PC-3 (cell line): ENCODE measurements around the gene CCIN. TPM values are rescaled to one million over a fixed set of nuclear protein-coding genes. Genes with fewer than 3 reads are reported as not detected.

Experiments used
- ATAC-seq: fragments of 200-7000 bp; cut with Tn5 transposase; 2 replicates; pipeline ENCODE4 v1.9.1; 2020; ENCODE audit warnings: mild to moderate bottlenecking, moderate library complexity
- Bru-seq: library from RNA; stranded (reverse); fragments of 400-500 nt; gene quantifications from one replicate; lab custom pipeline; 2021; lab: Mats Ljungman, UMichigan
- BruChase-seq, 2 experiments: library from RNA; stranded (reverse); fragments of 400-500 nt; gene quantifications; one replicate each; lab custom pipeline; 2021; lab: Mats Ljungman, UMichigan
- BruUV-seq: library from RNA; stranded (reverse); fragments of 400-500 nt; replicated peaks from 2 replicates; lab custom pipeline; 2021; lab: Mats Ljungman, UMichigan
- CTCF ChIA-PET: fragments of 300-600 bp; sonication (Branson Sonifier 250); formaldehyde crosslinking; loops from one replicate; lab custom pipeline; 2022; ENCODE audit warnings: antibody characterized with exemption; lab: Charles Lee
- POLR2A ChIA-PET: fragments of 300-600 bp; sonication (Branson Sonifier 250); formaldehyde crosslinking; loops from one replicate; lab custom pipeline; 2022; ENCODE audit warnings: antibody characterized with exemption; ENCODE audit not compliant: unreplicated experiment; lab: Charles Lee
- DNase-seq: peaks from one replicate; pipeline ENCODE4 v3.0.0-alpha.2; 2015
- H2AFZ ChIP-seq: fragments of 300-600 bp; sonication (generic); 2 replicates; pipeline ENCODE4 v1.6.0; 2016; ENCODE audit warnings: antibody characterized with exemption, low read length
- H3F3A ChIP-seq: fragments of 300-600 bp; sonication (generic); one replicate; pipeline ENCODE4 v1.6.0; 2017; ENCODE audit warnings: antibody characterized with exemption, low read length, control low read depth, mild to moderate bottlenecking; ENCODE audit not compliant: unreplicated experiment
- H3K27ac ChIP-seq: fragments of 300-600 bp; sonication (generic); 2 replicates; pipeline ENCODE4 v1.5.1; 2016; ENCODE audit warnings: mild to moderate bottlenecking, low read length
- H3K27me3 ChIP-seq: fragments of 300-600 bp; sonication (generic); 2 replicates; pipeline ENCODE4 v1.6.1; 2016; ENCODE audit warnings: low read length, mixed read lengths
- H3K36me3 ChIP-seq: fragments of 300-600 bp; sonication (generic); 2 replicates; pipeline ENCODE4 v1.6.1; 2016; ENCODE audit warnings: low read depth, mixed run types, low read length, mixed read lengths
- H3K4me1 ChIP-seq: fragments of 300-600 bp; sonication (generic); 2 replicates; pipeline ENCODE4 v1.5.1; 2016; ENCODE audit warnings: low read length; ENCODE audit not compliant: insufficient read depth
- H3K4me2 ChIP-seq: fragments of 300-600 bp; sonication (generic); 2 replicates; pipeline ENCODE4 v1.6.0; 2016; ENCODE audit warnings: low read length
- H3K4me3 ChIP-seq: fragments of 300-600 bp; sonication (generic); 2 replicates; pipeline ENCODE4 v1.5.1; 2016; ENCODE audit warnings: mild to moderate bottlenecking, low read length, mixed read lengths
- H3K79me2 ChIP-seq: fragments of 300-600 bp; sonication (generic); 2 replicates; pipeline ENCODE4 v1.6.1; 2017; ENCODE audit warnings: low read length, mixed read lengths
- H3K9ac ChIP-seq: fragments of 300-600 bp; sonication (generic); 2 replicates; pipeline ENCODE4 v1.6.0; 2016; ENCODE audit warnings: mild to moderate bottlenecking, low read length
- H3K9me2 ChIP-seq: fragments of 300-600 bp; sonication (generic); replicated peaks from 2 replicates; pipeline ENCODE4 v1.6.1; 2016; ENCODE audit warnings: mixed run types, low read length, mixed read lengths
- H3K9me3 ChIP-seq: fragments of 300-600 bp; sonication (generic); 2 replicates; pipeline ENCODE4 v1.6.1; 2016; ENCODE audit warnings: low read length, mixed read lengths
- H4K20me1 ChIP-seq: fragments of 300-600 bp; sonication (generic); 2 replicates; pipeline ENCODE4 v1.6.1; 2016; ENCODE audit warnings: low read length, mixed read lengths
- EZH2 ChIP-seq: fragments of 300-600 bp; sonication (generic); IDR thresholded peaks from one replicate; pipeline ENCODE4 v1.6.1; 2017; ENCODE audit warnings: antibody characterized with exemption, mild to moderate bottlenecking, low read length; ENCODE audit not compliant: unreplicated experiment
- EZH2phosphoT487 ChIP-seq: fragments of 300-600 bp; sonication (generic); IDR thresholded peaks from 2 replicates; pipeline ENCODE4 v1.6.1; 2018; ENCODE audit warnings: mild to moderate bottlenecking, antibody characterized with exemption, low read length, borderline replicate concordance
- intact Hi-C: fragments of 100-400 bp; cut with micrococcal nuclease; formaldehyde crosslinking; loops from 2 replicates; pipeline ENCODE4 v1.9.0; 2023
- long read RNA-seq: library from polyadenylated mRNA; unstranded; transcript quantifications from one replicate; pipeline ENCODE4 v2.0.0, GENCODE V29; 2021; ENCODE audit not compliant: unreplicated experiment
- total RNA-seq: library from RNA; depleted of rRNA; stranded (reverse); fragments of >200 nt; gene quantifications from 2 replicates; pipeline ENCODE4 v1.2.3, GENCODE V29; 2014; rRNA removed
- TF ChIP-seq, protein P1 (sequence below): fragments of 300-600 bp; sonication (generic); conservative IDR thresholded peaks from 2 replicates; pipeline ENCODE4 v1.5.1; 2017; ENCODE audit warnings: antibody characterized with exemption, low read depth, mild to moderate bottlenecking, low read length

The CCIN gene
- total RNA-seq (0.22 and 0.46 TPM in 2 replicates), Bru-seq, nascent RNA (percentile 22 among the genes with signal in this experiment), BruChase-seq, experiment 1, labeled RNA remaining after a 6-hour chase (percentile 34 among the genes with signal in this experiment), BruChase-seq, experiment 2, labeled RNA remaining after a 2-hour chase (percentile 22 among the genes with signal in this experiment)
- long read RNA-seq: 0 reads

DNA sequence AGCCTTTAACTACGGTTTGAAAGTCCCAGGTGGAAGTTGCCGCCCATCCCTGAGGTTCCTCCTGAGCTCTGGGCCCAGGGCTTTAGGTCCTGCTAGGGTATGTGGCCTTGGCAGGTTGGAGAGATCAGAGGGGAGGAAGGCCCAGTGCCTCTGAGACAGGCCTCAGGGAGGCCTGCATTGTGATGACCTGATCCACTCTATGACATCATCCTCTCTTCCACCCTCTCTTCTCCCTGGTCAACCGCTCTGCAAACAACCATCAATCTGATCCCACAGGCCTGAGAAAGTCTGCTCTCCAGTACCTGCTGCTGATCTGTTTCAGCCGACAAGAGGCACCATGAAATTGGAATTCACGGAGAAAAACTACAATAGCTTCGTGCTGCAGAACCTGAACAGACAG, at the start of gene CCIN:
Gene CCIN, plus strand, starts transcription at position 223 of the 400 bp plus-strand sequence. Its CDS starts 115 bp downstream, at position 338.
- Histone ChIP-seq H4K20me1 (no peaks in the 10 kb centered on the region), H3K9me2 (no peaks in the 10 kb centered on the region), H3K36me3 (no peaks in the 10 kb centered on the region), H3K4me2 (no peak within 1 kb of the TSS), H3K27me3 (no peaks in the 10 kb centered on the region), H3K9ac (no peak within 1 kb of the TSS), H2AFZ (no peak within 1 kb of the TSS), H3K79me2 (no peaks in the 10 kb centered on the region), H3F3A (no peaks in the 10 kb centered on the region), H3K4me3 (no peak within 1 kb of the TSS), H3K4me1 (no peaks in the 10 kb centered on the region), H3K9me3 (no peaks in the 10 kb centered on the region), H3K27ac (no peak within 1 kb of the TSS)
- intact Hi-C loops: no loop called here
- no peak for DNase-seq
- ATAC-seq: no peak
- BruUV-seq: no TSS peak
- ChIA-PET CTCF (no interaction called here), POLR2A (no interaction called here)
- no peak for TF ChIP-seq EZH2
- TF ChIP-seq, protein P1, sequence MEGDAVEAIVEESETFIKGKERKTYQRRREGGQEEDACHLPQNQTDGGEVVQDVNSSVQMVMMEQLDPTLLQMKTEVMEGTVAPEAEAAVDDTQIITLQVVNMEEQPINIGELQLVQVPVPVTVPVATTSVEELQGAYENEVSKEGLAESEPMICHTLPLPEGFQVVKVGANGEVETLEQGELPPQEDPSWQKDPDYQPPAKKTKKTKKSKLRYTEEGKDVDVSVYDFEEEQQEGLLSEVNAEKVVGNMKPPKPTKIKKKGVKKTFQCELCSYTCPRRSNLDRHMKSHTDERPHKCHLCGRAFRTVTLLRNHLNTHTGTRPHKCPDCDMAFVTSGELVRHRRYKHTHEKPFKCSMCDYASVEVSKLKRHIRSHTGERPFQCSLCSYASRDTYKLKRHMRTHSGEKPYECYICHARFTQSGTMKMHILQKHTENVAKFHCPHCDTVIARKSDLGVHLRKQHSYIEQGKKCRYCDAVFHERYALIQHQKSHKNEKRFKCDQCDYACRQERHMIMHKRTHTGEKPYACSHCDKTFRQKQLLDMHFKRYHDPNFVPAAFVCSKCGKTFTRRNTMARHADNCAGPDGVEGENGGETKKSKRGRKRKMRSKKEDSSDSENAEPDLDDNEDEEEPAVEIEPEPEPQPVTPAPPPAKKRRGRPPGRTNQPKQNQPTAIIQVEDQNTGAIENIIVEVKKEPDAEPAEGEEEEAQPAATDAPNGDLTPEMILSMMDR: no peak
- no peak for TF ChIP-seq EZH2phosphoT487

DNA sequence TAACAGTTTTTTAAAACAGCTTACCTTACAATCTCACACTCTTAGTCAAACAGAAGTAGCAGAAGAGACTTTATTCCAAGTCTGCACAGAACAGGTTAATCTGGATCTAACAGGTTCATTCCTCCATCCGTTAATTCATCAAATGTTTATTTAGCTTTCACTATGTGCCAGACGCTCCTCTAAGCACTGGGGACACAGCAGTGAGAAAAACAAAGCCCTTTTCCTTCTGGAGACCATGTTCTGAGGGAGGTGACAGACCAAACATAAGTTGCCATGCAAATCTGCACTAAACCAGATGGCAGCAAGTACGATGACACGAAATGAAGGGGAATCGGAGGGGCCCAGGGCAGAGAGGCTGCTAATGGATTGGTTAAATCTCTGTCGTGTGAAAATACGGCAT, 49.7 kb upstream of the CCIN start:
- Histone ChIP-seq H3K4me3 (no peak overlapping the region), H3K27me3 (no peaks in the 10 kb centered on the region), H2AFZ (no peak overlapping the region), H3K9me2 (no peaks in the 10 kb centered on the region), H3K4me1 (0 out of 2 replicates have a peak, but pooled peaks cover 6% of the 10 kb centered on the region), H3F3A (no peaks in the 10 kb centered on the region), H4K20me1 (no peaks in the 10 kb centered on the region), H3K9ac (no peak overlapping the region), H3K27ac (no peak overlapping the region), H3K4me2 (no peak overlapping the region), H3K79me2 (no peaks in the 10 kb centered on the region), H3K36me3 (no peaks in the 10 kb centered on the region), H3K9me3 (no peaks in the 10 kb centered on the region)
- ATAC-seq (no peak), DNase-seq (peak; percentile 20)
- ChIA-PET CTCF (interaction anchor here (0.5 kb wide), 1 partner anchor 17 kb away, joined by 3 read pairs; no protein-coding TSS in a partner anchor), POLR2A (no interaction called here)
- TF ChIP-seq, protein P1: no peak
- TF ChIP-seq EZH2phosphoT487: no peak
- intact Hi-C loops: no loop called here
- no TSS peak for BruUV-seq

DNA sequence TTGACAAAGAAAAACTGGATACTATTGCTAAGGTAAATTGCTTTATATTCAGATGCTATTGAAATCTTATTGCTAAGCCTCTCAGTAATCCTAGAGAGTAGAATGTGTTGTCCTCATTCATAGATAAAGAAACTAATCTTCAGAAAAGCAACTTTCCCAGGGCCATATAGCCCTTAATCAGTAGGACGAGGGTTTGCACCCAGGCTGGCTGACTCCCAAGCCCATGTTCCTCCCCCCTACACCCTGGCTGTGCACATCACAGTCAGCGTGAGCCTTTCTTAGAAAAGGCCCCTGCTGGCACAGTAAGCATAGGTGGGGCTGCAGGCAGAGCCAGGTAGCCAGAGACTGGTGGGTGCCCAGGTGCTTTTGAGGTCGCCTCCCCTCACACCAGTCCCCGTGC, 48.5 kb upstream of the CCIN start:
- POLR2A ChIA-PET: no interaction called here
- no peak for ATAC-seq
- CTCF ChIA-PET: no interaction called here
- no peaks in the 10 kb centered on the region for H4K20me1 ChIP-seq
- H3K27ac ChIP-seq: no peak overlapping the region
- no peaks in the 10 kb centered on the region for H3F3A ChIP-seq
- H3K36me3 ChIP-seq: no peaks in the 10 kb centered on the region
- no peak for DNase-seq
- no peak overlapping the region for H3K9ac ChIP-seq
- TF ChIP-seq, protein P1: no peak
- TF ChIP-seq EZH2: no peak
- TF ChIP-seq EZH2phosphoT487: no peak
- BruUV-seq: no TSS peak
- intact Hi-C loops: no loop called here
- no peaks in the 10 kb centered on the region for H3K27me3 ChIP-seq
- no peaks in the 10 kb centered on the region for H3K9me2 ChIP-seq
- no peaks in the 10 kb centered on the region for H3K9me3 ChIP-seq
- H3K4me3 ChIP-seq: no peak overlapping the region
- no peak overlapping the region for H3K4me2 ChIP-seq
- H3K4me1 ChIP-seq: 0 out of 2 replicates have a peak, but pooled peaks cover 6% of the 10 kb centered on the region
- H2AFZ ChIP-seq: no peak overlapping the region
- no peaks in the 10 kb centered on the region for H3K79me2 ChIP-seq
